Germinal center (tissue), 1 donor: ENCODE measurements around the gene DCST1.

Experiments
- DNase-seq: peaks from one replicate; pipeline ENCODE4 v3.0.0; 2012; ENCODE audit warnings: mixed read lengths, low spot score

Gene DCST1

DNA sequence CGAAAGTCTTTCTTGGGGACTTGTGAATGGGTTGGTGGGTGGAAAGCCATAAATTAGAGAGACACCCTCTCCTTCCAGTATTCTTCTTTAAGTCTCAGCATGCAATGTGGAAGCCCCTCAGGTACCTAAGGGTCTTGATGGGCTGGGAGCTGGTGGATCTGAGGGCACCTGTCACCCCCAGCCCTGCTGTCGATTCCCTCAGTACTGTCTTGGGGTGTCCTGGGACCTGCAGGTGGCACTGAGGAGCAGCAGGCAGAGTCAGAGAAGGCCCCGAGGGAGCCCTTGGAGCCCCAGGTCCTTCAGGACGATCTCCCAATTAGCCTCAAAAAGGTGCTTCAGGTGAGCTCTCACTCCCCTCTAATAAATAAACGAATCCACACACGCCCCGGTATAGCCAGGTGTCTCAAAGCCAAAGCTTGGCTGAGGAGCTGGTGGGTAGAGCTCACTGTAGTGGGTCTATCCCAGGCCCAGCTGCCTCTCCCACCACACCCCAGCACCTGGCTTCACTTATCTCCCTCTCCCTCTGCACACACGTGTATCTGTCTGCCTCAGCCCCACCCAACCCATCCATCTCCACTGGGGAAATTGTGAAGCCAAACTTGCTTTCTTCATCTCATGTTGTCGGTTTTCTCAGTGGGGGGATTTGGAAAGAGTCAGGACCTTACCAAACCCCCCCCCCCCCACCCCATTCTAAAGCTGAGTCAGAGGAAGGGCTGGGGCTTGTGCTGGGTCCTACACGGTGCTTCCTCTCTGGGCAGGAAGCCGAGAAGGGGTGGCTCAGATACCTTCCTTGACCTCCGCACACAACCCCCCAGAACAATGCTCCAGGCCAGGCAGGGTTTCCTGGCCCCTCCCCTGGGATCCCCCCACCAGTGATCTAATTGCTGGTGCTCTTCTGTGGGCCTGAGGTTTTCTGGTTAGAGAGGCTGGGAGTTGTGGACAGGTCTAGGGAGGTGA, 19.1 kb downstream of the DCST1 start:
- peak; percentile 46 for DNase-seq

DNA sequence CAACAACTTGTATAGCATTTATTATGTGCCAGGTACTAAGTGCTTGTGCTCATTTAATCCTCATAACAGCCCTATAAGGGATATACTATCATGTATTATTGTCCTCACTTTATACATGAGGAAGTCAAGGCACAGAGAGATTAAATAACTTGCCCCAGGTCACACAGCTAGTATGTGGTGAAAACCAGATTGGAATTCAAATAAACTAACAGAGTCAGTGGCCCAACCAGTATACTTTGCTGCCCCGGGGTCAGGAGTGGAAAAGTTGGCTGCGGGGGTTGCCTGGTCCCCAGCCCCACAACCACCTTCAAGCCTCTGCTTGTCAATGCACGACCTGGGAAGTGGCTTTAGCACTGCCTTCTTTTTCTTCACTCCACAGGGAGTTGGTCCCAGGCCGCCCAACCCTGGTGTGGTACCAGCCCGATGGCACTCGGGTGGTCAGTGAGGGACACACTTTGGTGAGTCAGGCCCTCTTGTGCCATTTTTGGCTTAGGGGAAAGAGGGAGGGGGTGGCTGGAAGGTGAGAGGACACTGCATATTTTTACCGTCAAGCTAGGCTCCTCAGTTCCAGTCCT, 20.0 kb downstream of the DCST1 start:
- DNase-seq: no peak

DNA sequence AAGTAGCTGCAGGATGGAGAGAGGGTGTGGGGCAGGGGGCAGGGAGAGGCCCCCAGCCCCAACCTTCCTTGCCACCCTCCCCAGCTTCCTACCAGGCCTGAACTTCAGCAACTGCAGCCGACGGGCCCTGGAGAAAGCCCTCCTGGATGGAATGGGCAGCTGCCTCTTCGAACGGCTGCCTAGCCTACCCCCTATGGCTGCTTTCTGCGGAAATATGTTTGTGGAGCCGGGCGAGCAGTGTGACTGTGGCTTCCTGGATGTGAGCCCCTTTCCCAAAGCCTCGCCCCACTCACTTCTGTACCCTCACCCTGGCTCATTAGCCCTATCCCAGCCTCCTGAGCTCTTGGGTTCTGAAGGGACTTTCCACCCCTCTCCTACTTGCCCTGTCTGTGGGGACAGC, 23.5 kb downstream of the DCST1 start:
- DNase-seq: no peak

DNA sequence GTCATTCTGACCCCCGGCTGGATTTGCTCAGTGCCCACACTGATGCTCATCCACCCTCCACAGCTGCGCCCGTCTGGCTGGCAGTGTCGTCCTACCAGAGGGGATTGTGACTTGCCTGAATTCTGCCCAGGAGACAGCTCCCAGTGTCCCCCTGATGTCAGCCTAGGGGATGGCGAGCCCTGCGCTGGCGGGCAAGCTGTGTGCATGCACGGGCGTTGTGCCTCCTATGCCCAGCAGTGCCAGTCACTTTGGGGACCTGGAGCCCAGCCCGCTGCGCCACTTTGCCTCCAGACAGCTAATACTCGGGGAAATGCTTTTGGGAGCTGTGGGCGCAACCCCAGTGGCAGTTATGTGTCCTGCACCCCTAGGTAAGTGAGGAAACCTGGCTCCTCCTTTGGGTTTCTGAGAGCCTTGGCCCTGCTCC, 24.2 kb downstream of the DCST1 start:
- no peak for DNase-seq

DNA sequence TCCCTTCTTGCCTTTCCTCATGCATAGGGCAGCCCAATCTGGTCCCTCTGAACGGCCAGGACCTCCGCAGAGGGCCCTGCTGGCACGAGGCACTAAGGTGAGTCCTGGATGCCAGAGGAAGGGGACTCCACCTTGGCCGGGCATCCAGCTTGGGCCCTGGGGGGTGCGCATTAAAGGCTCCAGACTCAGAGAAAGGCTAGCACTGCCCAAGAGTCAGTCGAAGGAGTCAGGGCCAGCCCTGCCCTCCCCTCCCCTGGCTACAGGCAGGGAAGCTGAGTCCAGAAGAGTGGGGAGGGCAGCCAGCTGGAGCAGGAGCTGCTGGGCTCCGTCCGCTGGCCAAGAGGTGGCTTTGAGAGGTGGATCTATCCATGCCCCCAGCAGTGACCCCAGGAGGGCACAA, 27.1 kb downstream of the DCST1 start:
- DNase-seq: no peak

DNA sequence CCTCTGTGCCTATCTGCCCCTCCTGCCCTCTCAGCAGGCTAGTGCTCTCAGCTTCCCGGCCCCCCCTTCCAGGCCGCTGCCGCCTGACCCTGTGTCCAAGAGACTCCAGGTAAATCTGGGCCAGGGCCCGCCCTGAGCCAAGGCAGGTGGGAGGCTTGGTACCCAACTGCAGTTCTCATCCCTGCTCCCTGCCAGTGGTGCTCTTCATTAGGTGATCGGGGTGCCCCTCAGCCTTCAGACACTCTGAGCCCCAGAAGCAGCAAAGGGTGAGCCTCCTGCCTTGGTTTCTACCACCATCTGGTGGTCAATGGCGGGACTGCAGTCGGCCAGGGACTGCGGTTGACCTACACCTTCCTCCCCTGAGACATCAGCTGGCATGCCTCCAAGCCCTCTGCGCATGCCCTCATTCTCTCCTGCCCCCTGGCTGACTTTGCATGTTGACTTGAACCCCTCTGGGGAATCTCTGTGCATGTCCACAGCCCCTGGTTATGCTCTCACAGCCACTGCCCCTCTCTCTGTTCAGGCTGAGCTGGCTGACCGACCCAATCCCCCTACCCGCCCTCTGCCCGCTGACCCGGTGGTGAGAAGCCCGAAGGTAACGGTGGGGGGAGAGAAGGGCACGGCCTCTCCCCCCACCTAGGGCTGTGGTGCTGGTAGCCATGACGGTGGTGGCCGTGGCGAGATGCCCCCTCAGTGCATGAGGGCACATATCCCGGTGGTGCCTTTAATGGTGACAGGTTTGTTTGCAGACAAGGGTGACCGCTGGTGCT, 27.9 kb downstream of the DCST1 start:
- DNase-seq: peak; percentile 95

DNA sequence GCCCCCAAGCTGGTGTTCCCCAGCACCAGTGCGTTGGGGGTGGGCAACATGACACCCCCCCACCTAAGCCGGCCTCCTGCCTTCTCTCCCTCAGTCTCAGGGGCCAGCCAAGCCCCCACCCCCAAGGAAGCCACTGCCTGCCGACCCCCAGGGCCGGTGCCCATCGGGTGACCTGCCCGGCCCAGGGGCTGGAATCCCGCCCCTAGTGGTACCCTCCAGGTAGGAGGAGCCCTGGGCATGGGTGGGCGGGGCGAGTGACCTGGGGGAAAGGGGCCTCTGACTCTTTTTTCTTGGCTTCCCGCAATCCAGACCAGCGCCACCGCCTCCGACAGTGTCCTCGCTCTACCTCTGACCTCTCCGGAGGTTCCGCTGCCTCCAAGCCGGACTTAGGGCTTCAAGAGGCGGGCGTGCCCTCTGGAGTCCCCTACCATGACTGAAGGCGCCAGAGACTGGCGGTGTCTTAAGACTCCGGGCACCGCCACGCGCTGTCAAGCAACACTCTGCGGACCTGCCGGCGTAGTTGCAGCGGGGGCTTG, 28.6 kb downstream of the DCST1 start:
- no peak for DNase-seq

DNA sequence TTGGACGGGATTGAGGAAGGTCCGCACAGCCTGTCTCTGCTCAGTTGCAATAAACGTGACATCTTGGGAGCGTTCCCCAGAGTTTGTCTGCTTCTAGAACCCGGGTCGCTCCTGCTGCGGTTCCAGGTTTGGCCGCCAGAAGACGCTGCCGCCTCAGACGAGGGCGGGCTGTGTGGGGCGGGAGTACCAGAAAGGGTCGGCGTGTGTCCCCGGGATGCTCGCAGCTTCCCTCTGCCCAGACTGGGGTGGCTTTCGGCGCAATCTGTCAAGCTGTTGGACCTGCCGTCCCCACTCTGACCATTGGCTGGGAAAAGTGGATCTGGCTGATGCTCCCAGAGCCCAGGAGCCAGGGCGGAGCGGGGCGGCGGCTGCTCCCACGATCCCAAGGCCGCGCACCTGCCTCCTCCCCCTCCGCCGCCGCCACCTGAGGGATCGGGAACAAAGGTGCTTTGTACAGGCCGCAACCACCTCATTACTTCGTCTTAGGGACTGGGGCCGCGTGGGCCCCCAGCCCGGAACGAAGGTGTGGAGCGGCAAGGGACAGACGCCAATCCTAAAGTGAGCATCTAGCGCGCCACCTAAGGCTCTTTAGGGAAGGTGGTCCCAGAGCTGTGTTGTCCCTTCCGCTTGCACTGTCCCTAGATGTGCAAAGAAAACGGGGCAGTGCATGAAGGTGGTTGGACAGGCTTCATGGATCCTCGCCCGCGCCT, 29.2 kb downstream of the DCST1 start:
- DNase-seq: peak; percentile 79

DNA sequence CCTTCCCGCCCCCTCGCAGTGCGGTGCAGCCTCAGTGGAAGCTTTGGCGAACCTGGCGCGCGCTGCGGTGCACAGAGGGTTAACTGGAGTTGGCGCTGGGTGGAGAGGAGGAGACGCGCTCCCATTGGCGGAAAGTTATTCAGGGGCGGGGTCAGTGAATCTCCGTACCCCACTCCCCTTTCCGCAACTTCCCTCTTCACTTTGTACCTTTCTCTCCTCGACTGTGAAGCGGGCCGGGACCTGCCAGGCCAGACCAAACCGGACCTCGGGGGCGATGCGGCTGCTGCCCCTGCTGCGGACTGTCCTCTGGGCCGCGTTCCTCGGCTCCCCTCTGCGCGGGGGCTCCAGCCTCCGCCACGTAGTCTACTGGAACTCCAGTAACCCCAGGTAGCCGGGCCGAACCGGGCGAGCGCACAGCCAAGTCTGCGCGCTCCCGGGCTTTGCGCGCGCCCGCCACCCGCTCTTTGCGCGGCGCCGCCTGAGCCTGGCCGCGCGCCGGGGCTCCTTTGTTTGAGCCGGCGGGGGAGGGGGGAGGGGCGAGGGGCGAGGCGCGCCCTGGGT, 30.0 kb downstream of the DCST1 start, which contains the start of gene EFNA4:
Gene EFNA4, plus strand, starts transcription at position 191 of the 561 bp plus-strand sequence. Its CDS starts 84 bp downstream, at position 275.
- peak; percentile 94 for DNase-seq

DNA sequence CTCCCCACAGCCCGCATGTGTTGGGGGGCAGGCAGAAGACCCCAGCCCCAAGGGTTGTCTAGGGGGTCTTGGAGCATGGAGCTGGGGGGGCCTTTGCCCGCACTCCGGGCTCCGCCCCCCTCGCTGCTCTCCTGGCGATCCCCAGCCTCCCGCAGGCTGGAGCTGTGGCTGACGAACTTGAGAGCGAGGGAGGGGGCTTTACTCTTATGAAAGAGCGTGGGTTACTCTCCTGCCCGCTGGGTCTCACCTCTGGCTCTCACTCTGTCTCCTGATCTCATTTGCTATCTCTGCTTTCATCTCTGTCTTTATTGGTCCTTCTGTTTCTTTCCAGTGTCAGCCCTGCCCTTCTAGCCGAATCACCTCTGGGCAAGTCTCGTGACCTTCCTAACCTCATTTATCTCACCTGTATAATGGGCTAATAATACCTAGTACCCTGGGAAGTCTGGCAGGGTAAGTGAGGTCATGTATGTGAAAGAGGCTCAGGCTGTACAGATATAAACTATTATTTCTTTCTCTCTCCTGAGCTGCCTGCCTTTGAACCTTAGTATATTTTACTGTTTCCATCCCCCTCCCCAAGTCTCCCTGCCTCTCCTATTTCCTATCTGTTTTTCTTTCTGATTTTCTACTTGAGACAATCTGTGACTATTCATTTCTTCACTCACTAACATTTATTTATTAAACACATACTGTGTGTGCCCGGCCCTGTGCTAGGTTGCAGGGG, 30.6 kb downstream of the DCST1 start:
- DNase-seq: no peak

DNA sequence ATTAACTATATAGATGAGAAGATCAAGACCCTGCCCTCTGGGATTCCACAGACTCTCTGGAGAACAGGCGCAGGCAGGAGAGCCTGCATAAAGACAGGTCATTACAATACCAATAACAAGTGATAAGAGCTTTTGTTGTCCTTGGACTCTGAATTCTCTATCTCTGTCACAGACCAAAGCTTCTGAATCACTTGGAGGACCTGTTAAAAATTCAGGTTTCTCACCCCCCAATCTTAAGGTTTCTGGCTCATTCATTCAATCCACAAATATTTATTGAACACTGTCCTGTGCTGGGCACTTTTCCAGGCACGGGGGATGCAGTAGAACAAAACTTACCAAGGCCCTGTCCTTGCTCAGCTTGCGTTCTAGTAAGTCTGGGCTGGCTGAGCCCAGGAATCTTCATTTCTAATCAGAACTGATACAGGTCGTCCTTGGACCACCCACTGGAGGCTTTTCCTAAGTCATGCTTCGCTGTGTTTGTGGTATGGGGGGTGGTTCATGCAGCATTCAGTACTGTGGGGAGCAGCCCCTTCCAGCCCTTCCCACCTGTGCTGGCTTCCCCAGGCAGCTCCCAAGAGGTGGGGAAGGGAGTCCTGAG, 31.3 kb downstream of the DCST1 start:
- no peak for DNase-seq

DNA sequence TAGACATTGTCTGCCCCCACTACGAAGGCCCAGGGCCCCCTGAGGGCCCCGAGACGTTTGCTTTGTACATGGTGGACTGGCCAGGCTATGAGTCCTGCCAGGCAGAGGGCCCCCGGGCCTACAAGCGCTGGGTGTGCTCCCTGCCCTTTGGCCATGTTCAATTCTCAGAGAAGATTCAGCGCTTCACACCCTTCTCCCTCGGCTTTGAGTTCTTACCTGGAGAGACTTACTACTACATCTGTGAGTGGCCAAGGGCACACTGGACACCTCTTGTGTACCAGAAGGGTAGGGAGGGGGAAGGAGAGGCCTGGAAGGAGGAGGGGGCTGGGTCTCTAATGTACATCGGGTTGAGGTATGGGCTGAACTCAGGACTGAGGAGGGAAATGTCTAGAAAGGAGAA, 33.2 kb downstream of the DCST1 start:
- DNase-seq: no peak

DNA sequence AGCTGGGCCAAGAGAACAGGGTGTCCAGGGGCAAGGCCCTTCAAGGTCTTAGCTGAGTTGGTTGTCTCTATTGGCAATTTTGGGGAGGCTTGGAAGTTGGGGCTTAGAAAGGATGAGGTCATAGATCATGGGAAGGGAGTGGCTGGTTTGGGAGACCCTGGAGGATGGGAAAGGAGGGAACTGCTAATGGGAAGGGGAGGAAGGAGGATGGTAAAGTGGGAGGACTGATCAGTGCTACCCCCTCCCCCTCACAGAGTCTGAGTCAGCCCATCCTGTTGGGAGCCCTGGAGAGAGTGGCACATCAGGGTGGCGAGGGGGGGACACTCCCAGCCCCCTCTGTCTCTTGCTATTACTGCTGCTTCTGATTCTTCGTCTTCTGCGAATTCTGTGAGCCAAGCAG, 35.0 kb downstream of the DCST1 start:
- DNase-seq: no peak

DNA sequence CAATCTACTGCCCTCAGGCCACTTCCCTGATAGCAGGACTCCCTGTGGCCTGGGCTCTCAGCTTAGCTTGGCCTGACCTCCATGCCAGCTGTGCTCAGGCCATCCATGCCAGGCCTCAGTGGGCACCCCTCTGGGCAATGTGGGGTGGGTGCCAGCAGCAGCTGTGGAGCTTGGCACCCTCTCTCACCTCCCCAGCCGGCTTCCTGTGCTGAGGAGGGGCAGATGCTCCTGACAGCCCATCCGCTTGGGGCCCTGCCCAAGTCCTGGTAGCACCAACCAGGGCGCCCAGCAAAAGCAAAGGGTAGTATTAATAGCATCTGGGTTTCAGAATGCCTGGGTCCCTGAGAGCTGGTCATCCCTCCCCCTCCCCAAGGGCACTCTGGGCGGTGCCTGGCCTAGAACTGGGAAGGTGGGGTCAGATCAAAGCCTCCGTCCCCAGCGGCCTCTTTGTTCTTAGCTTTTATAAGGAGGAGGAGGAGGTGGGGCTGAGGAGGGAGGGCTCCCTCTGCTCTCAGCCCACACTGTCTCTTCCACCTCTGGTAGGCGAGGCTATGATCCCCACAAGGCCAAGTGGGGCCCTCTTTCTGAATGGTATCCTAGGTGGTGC, 36.0 kb downstream of the DCST1 start:
- DNase-seq: no peak

DNA sequence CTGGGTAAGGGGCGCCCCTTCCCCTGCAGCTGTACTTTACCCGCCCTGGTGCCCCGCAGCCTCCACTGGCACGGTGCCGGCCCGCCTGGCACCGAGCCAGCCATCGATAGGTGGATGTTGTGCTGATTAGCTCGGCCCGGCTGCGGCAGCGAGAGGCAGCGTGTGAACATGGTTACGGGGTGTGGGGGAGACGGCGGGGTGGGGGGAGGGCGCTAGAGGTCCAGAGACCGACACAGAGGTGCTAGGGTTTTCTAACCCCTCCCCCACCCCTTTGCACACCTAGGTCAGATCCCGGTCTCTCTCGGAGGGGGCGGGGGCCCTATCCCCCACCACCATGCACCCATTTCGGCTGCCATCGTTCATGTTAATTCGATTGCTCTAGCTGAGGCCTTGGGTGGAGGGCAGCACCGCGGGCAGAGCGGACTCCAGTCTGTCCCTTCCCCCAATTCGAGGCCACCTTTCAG, 36.6 kb downstream of the DCST1 start:
- no peak for DNase-seq

DNA sequence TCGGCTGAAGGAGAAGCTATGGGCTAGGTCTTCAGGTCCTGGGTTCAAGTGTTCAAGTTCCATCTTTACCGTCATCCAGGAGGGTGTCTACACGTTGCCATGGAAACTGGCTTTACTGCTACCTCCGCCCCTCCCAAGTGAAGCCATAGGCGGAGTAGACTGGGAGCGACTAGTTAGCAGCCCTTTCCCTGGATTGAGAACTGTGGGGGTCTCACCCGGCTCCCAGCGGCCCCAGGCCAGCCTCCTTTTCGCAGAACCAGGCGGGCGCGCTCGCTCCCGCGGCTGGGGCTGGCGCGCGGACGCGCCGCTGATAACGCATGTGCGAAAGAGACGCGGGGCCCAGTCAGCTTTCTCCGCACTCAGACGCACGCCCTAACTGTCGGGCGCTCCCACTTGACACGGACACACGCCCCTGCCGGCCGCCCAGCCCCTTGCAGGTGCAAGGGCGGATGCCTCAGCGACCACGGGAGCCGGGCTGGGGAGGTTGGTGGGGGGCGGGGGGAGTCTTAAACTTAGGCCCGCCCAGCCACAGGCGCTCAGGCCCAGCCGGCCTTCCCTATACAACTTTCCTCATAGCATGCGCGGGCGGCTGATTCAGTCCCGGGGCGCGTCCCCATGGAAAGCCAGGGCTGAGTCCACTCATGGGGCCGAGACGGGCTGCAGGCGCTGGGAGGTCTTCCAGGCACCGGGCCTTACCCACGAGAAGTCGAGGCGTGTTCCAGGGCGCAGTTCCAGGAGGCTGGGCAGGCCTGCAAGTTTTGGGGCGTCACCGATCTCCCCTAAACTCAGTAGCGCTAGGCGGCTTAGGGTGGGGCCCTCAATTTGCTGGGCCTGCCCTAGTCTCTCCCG, 37.3 kb downstream of the DCST1 start:
- peak; percentile 84 for DNase-seq

DNA sequence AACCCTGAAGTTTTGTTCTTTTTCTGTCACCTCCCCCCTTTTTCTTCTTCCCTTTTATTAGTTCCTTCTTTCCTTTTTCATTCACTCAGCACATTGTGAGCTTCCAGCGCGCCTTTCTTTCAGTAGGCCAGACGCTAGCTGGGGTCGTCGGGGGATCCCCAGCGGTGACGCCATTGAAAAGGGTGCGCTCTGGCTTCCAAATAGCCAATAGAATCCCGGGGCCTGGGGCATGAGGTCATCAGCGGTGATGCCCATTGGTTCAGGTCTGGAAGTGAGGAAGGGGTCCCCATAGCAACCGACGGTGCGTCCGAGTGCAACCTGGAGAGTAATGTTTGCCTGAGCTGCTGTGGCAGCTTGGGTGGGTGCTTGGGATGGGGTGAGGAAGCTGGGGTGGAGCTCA, 38.1 kb downstream of the DCST1 start:
- DNase-seq: no peak

DNA sequence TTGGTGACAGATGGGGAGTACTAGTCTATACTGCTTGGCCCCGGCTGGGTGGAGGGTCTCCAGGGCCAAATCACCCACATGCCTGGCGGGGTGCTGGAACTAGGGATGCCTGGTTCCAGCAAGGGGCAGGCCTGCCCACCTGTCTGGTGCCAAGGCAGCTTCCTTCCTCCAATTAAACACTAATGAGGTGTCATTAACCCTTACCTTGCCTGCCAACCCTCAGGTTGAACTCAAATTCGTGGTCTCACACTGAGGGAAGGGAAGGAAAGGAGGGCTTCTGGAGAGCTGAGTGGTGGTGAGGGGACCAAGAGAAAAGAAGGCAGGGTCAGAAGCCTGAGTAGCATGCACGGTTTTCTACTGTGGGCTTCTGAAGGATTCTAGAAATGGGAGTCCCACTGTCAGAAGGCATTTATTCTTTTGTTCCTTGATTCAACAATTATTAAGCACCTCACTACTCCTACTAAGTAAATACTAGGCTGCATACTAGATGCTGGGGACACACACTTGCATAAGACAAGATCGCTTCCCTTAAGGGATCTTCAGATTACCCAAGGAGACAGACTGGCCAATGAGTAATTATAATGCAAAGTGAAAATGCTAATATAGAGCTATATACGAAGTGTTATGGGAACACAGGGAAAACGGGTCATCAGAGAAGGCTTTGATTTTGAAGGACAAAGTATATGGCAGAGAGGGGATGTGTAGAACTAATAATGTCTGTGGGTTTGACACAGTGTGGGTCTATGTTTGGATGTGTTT, 39.1 kb downstream of the DCST1 start:
- DNase-seq: no peak
